Spleen (tissue), 11 donors: ENCODE data around the gene PRKCE. TPM values are rescaled to one million over a fixed set of nuclear protein-coding genes. Genes with fewer than 3 reads are reported as not detected.
"Not testable (repeated sequence)": the region's sequence is repeated elsewhere in the genome, so short reads cannot be mapped to it uniquely, and the experiment has no call there.

Experiments
- DNase-seq: peaks from one replicate; pipeline ENCODE4 v3.0.0-alpha.2; 2020
- H3K27ac ChIP-seq, 8 donors: fragments of 200-600 bp; sonication (generic) in 7 of 8; 1 replicate in 4 of 8; 2 replicates in 4 of 8; pipeline versions ENCODE4 v1.5.0 to v1.8.0; 2016 to 2021; ENCODE audit warnings: inconsistent platforms in 4 of 8, mild to moderate bottlenecking in 4 of 8, moderate library complexity in 1 of 8
- H3K27me3 ChIP-seq, 7 donors: fragments of 200-600 bp; sonication (generic) in 6 of 7; replicated peaks in 1 of 7; 1 replicate in 4 of 7; 2 replicates in 3 of 7; pipeline versions ENCODE4 v1.5.0 to v1.8.0; 2016 to 2021; ENCODE audit warnings: inconsistent platforms in 3 of 7, mild to moderate bottlenecking in 1 of 7
- H3K36me3 ChIP-seq, 6 donors: fragments of 200-600 bp; sonication (generic) in 5 of 6; 1 replicate in 4 of 6; 2 replicates in 2 of 6; pipeline versions ENCODE4 v1.5.0 to v1.8.0; 2016 to 2021; ENCODE audit warnings: inconsistent platforms in 2 of 6
- H3K4me1 ChIP-seq, 6 donors: fragments of 200-600 bp; sonication (generic) in 5 of 6; 1 replicate in 3 of 6; 2 replicates in 3 of 6; pipeline versions ENCODE4 v1.5.0 to v1.8.0; 2016 to 2021; ENCODE audit warnings: inconsistent platforms in 3 of 6
- H3K4me3 ChIP-seq, 8 donors: fragments of 200-600 bp; sonication (generic) in 7 of 8; 1 replicate in 4 of 8; 2 replicates in 4 of 8; pipeline versions ENCODE4 v1.5.0 to v1.8.0; 2016 to 2021; ENCODE audit warnings: inconsistent platforms in 4 of 8, mild to moderate bottlenecking in 4 of 8, moderate library complexity in 2 of 8
- H3K9me3 ChIP-seq, 8 donors: fragments of 200-600 bp; sonication (generic) in 7 of 8; 1 replicate in 4 of 8; 2 replicates in 4 of 8; pipeline versions ENCODE4 v1.5.0 to v1.8.0; 2016 to 2021; ENCODE audit warnings: inconsistent platforms in 4 of 8
- CTCF ChIP-seq, 11 experiments: fragments of 200-600 bp in 7 of 11; fragments of 450-650 bp in 4 of 11; sonication (generic) in 4 of 11; IDR thresholded peaks in 8 of 11; conservative IDR thresholded peaks in 3 of 11; 1 replicate in 7 of 11; 2 replicates in 4 of 11; pipeline versions ENCODE4 v1.4.0 to v1.8.0; 2016 to 2021; ENCODE audit warnings: antibody characterized with exemption in 11 of 11, inconsistent platforms in 4 of 11, mild to moderate bottlenecking in 1 of 11
- POLR2A ChIP-seq, 3 donors: fragments of 450-650 bp; IDR thresholded peaks; one replicate each; pipeline ENCODE4 v1.5.1; 2017; ENCODE audit warnings: antibody characterized with exemption in 3 of 3, mild to moderate bottlenecking in 1 of 3
- POLR2AphosphoS5 ChIP-seq, 3 donors: sonication (generic); formaldehyde crosslinking; IDR thresholded peaks; one replicate each; pipeline ENCODE4 v1.5.1; 2017; ENCODE audit warnings: antibody characterized with exemption in 3 of 3
- WGBS, 5 donors: extraction: QIAGEN DNeasy Blood & Tissue Kit in 3 of 5; methylation state at CpG; one replicate each; pipeline versions ENCODE4 v1.1.5 to v1.1.7; 2013 to 2018; 5-methylcytosine and 5-hydroxymethylcytosine counted together
- intact Hi-C: fragments of 100-400 bp; cut with DNase I; formaldehyde crosslinking; loops from one replicate; pipeline ENCODE4 v1.15.0; 2023; ENCODE audit warnings: low total_unique reads
- polyA plus RNA-seq, 3 donors: library from polyadenylated mRNA; stranded (reverse); fragments of 200-250 nt; gene quantifications; one replicate each; pipeline ENCODE4 v1.2.1, GENCODE V29; 2013
- total RNA-seq, 7 donors: library from RNA; depleted of rRNA in 3 of 7; stranded (reverse); fragments of >200 nt in 3 of 7; fragmentation: NEBNext Ultra II Directional in 4 of 7; extraction: Animal tissue kit (Norgen Biotek cat#: 25700) in 4 of 7; gene quantifications; one replicate each; pipeline versions ENCODE4 v1.1.0 to v1.2.1, GENCODE V29; 2016 to 2021
- donor health status: healthy with polysubstance abuse.
- donor health status: DM: no; HTN: no; CAD: no; lungs with moderate emphysema.
- donor health status: DM: no; HTN: no; CAD: no.
- donor health status: Bipolar disorder and iron deficiency.
- donor health status: healthy.
- donor health status: DM: no; HTN: no; CAD: no.
- donor health status: DM: yes; HTN: yes; CAD: no.

The PRKCE gene
- total and polyA plus RNA-seq, 10 donors = 2.5 to 43.6 (median 18.8) TPM

- Histone ChIP-seq H3K27me3 (no peaks in the 10 kb centered on the region), H3K4me1 (peaks cover 3 to 52% (median 11%) of the 10 kb centered on the region in 6 donors), H3K36me3 (no peaks in the 10 kb centered on the region), H3K27ac (no peak overlapping the region), H3K9me3 (no peaks in the 10 kb centered on the region), H3K4me3 (no peak overlapping the region)
- TF ChIP-seq POLR2A (IDR thresholded peaks at IDR 0.05) = no peak
- TF ChIP-seq POLR2AphosphoS5 (IDR thresholded peaks at IDR 0.05) = no peak
- no peak for TF ChIP-seq CTCF (IDR thresholded peaks at IDR 0.05 in 8 of 11, conservative IDR thresholded peaks at IDR 0.05 in 3 of 11)
- intact Hi-C loops = no loop called here
- 93 to 96% (median 94%) methylated on average over 3 of the region's 3 CpGs for WGBS, 5 donors
- DNase-seq = no peak
These were observed 260.1 kb downstream of the PRKCE start for GRCh38 chr2:45911538-45911937.

- TF ChIP-seq POLR2A (IDR thresholded peaks at IDR 0.05) = no peak
- TF ChIP-seq CTCF (IDR thresholded peaks at IDR 0.05 in 8 of 11, conservative IDR thresholded peaks at IDR 0.05 in 3 of 11) = no peak
- no peak for TF ChIP-seq POLR2AphosphoS5 (IDR thresholded peaks at IDR 0.05)
- no peak overlapping the region for H3K4me3 ChIP-seq
- H3K27ac ChIP-seq = no peak overlapping the region
- DNase-seq = no peak
- no peaks in the 10 kb centered on the region for H3K36me3 ChIP-seq
- 76 to 96% (median 90%) methylated on average over 5 of the region's 5 CpGs for WGBS, 5 donors
- intact Hi-C loops = no loop called here
- H3K4me1 ChIP-seq = peaks cover 3 to 53% (median 11%) of the 10 kb centered on the region in 6 donors
- H3K9me3 ChIP-seq = no peaks in the 10 kb centered on the region
- no peaks in the 10 kb centered on the region for H3K27me3 ChIP-seq
These were observed 260.6 kb downstream of the PRKCE start for GRCh38 chr2:45912109-45912508.

GRCh38 chr2:45913539-45913938 is 262.1 kb downstream of the PRKCE start:
- 86 to 97% (median 88%) methylated on average over 2 of the region's 2 CpGs for WGBS, 5 donors
- TF ChIP-seq POLR2A (IDR thresholded peaks at IDR 0.05) (no peak), POLR2AphosphoS5 (IDR thresholded peaks at IDR 0.05) (no peak), CTCF (IDR thresholded peaks at IDR 0.05 in 8 of 11, conservative IDR thresholded peaks at IDR 0.05 in 3 of 11) (no peak)
- Histone ChIP-seq H3K9me3 (no peaks in the 10 kb centered on the region), H3K27me3 (no peaks in the 10 kb centered on the region), H3K4me3 (no peak overlapping the region), H3K27ac (no peak overlapping the region), H3K36me3 (no peaks in the 10 kb centered on the region), H3K4me1 (peaks cover 3 to 57% (median 11%) of the 10 kb centered on the region in 6 donors)
- intact Hi-C loops = no loop called here
- DNase-seq = no peak

- intact Hi-C loops = no loop called here
- H3K27me3 ChIP-seq = no peaks in the 10 kb centered on the region
- no peak overlapping the region for H3K27ac ChIP-seq
- H3K4me1 ChIP-seq = peaks cover 0 to 54% (median 12%) of the 10 kb centered on the region in 6 donors
- no peaks in the 10 kb centered on the region for H3K9me3 ChIP-seq
- TF ChIP-seq POLR2AphosphoS5 (IDR thresholded peaks at IDR 0.05) = no peak
- TF ChIP-seq POLR2A (IDR thresholded peaks at IDR 0.05) = no peak
- no peak for DNase-seq
- WGBS, 5 donors = 70 to 88% (median 83%) methylated on average over 5 of the region's 5 CpGs
- H3K4me3 ChIP-seq = no peak overlapping the region
- H3K36me3 ChIP-seq = no peaks in the 10 kb centered on the region
These were observed 264.0 kb downstream of the PRKCE start for GRCh38 chr2:45915523-45915922.

- peaks cover 0 to 44% (median 11%) of the 10 kb centered on the region in 6 donors for H3K4me1 ChIP-seq
- H3K36me3 ChIP-seq, H3K27ac ChIP-seq, DNase-seq, intact Hi-C loops, H3K9me3 ChIP-seq, H3K4me3 ChIP-seq, H3K27me3 ChIP-seq: not testable (repeated sequence)
- 93 to 100% (median 96%) methylated on average over 18 to 49 of the region's 49 CpGs for WGBS, 5 donors
These were observed 266.2 kb downstream of the PRKCE start for GRCh38 chr2:45917561-45918176.
